Activated T-cell treated with anti-CD3 and anti-CD28 coated beads for 48 hours (primary cell): Measurements from ENCODE around the gene DGKE.

ENCODE experiments used
- DNase-seq: peaks from one replicate; pipeline ENCODE4 v3.0.0-alpha.2; 2020; ENCODE audit warnings: low read depth

DGKE gene

GRCh38 chr17:56914581-56915273 lies 80.8 kb downstream of the DGKE start:
- no peak for DNase-seq

- no peak for DNase-seq
These were observed 83.8 kb downstream of the DGKE start for GRCh38 chr17:56917559-56918296.

- DNase-seq, result no peak
These were observed 85.0 kb downstream of the DGKE start for GRCh38 chr17:56918916-56919315.
